HG03565 (cell line): ENCODE data around the gene PIK3R4.

Experiments used
- ATAC-seq: cut with Tn5 transposase; IDR thresholded peaks from one replicate; pipeline ENCODE4 v1.9.1; 2021; ENCODE audit warnings: mild to moderate bottlenecking, moderate library complexity; ENCODE audit not compliant: unreplicated experiment

The PIK3R4 gene

DNA sequence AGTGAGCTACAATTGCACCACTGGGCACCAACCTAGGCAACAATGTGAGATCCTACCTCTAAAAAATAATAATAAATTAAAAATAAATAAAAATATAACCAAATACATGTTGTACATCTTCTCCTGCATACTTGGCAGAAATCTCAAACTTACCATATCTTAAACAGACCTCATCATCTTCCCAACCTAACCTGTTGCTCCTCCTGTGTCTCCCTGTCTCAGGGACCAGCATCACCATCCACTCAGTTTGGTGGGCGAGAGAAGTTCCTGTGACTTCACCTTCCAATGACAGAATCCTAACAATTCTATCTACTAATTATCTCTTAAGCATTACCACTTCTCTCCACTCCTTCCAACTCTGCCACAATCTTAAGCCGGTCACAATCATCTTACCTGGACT is 3.3 kb downstream of the PIK3R4 start:
- ATAC-seq = no peak

DNA sequence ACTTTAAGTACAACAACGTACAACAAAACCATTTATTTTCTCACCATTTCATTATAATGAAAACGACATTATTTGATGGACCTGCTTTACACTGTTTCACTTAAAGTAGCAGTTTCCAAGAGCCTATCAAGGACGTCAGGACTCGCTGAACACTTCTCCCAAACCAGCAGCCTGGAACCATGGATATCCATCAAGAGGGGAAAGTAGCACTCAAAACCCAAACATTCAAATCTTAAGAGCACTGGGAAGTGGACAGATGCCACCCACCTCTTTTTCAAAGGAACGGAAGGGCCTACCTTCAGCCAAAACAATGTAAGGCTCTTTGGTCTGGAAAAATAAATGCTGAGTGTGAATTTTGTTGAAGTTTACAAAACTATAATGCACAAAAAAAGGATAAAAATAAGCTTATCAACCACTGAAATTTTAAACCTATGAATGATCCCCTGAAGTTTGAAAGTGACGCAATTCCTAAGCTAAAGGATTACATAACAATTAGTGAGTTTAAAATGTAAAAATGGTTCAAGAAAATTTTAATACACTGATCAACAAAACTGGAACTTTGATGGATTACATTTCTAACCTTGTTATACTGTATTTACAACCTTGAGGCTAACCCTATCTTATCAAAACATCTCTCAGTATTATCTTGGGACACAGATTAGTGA is 4.6 kb downstream of the PIK3R4 start:
- ATAC-seq = no peak

DNA sequence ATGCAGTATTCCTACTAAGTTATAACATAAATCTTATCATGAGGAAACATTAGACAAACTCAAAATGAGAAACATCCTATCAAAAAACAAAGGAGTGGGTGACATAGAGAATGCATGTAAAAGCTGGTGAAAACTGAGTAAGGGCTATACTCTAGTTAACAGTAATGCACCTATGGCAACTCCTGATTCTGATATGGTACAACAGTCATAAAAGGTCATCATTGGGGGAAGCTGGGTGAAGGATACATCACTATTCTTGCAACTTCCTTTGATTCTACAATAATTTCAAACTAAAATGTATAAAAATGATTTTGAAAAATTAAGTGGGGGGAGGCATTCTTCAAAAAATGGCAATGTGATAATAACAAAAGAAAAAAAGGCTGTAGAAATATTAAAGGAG is 6.8 kb downstream of the PIK3R4 start:
- no peak for ATAC-seq

DNA sequence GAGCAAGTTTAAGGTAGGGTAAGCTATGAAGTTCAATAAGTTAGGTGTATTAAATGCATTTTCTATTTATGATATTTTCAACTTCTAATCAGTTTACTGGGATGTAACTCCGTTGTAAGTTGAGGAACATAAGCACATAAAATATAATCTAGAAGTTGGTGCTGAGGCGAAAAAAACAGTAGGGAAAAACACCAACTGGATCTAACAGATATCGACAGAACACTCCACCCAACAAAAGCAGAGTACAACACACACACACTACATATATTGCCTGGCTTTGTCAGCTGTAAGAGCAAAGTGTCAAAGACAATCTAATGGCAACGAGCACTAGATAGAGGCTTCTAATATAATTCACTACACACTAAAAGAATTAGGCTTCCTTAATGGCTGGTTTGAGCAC is 8.4 kb downstream of the PIK3R4 start:
- ATAC-seq = no peak

DNA sequence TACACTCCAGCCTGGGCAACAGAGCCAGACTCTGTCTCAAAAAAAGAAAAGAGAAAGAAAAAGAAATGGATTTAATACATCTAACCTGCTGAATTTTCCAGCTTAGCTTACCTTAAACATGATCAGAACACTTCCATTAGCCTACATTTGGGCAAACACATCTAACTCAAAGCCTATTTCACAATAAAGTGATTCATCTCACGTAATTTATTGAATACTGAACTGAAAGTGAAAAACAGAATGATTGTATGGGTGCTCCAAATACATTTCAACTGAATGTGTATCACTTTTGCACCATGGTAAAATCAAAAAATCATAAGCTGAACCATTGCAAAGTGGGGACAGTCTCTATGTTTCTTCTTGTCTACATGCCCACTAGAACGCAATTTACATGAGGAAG is 9.0 kb downstream of the PIK3R4 start:
- no peak for ATAC-seq

DNA sequence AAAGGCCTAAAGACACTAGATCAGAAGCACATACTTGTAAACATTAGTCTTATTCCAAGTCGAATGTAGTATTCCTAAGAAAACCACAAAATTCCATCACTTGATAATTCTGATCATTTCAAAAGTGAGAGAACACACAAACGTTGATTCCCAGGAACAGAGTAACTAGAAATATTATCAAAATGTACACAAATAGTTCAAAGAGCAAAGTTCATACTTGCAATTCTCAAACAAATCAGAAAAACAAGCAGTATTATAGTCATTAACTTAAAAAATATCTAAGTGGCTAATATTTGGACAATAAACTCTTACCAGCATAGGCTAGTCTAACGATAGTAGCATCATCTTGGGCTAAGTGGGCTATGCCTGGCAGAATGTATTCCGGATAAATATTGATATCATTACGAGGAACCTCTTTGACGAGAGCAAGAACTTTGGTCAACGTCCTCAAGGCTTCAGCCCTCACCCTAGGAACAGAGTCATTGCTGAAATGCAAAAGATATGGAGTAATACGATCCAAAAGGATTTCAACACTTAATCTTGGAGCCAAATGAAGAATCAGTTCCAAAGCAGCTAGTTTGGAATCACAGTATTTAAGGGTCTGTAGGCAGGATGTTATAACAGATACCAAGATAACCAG is 13.3 kb downstream of the PIK3R4 start:
- no peak for ATAC-seq

DNA sequence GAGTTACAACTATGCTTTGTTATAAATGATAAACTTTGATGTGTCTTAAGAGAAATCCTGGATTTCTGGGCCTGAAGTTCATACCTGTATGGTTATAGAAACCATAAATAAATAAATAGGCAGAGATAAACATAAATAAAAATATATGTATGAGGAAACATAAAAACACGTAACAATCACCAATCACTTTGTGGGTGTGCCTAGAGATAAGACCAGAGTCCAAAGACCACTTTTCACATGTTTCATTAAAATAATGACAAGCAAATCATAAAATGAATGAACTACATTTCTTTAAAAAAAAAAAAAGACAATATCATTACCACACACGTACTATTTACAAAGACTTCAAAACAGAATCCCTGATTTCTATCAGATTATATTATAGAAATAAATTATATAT is 14.1 kb downstream of the PIK3R4 start:
- ATAC-seq = no peak

DNA sequence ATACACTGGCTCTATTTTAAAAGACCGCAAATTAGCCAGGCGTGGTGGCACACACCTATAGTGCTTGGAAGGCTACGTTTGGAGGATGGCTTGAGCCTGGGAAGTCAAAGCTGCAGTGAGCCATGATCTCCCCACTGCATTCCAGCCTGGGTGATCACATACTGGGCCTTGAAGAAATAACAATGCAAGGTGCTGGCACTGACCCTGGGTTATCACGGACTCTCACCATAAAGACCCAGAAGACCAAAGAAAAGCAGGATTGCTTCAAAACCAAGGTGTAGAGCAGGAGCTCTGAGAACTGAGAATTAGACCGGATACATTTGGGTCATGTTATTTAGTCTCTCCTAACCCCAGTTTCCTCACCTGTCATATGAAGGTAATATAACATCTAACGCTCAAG is 14.8 kb downstream of the PIK3R4 start:
- no peak for ATAC-seq

DNA sequence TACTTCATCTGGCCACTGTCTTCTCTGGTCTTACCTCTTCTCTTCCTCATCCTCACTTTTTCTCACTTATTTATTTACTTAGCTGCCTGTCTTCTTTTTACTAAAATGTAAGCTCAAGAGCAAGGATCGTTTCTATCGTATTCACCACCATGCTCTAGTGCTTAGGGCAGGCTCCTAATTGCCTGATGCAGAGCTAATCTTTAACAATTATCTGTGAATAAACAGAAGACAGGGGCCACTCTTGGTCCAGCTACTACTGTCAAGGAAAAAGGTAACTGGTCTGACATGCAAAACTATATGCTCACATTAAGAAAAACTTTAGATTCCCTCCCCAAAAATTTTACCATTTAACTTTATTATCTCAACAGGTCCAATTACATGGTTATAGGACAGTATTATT is 17.5 kb downstream of the PIK3R4 start:
- ATAC-seq = no peak

DNA sequence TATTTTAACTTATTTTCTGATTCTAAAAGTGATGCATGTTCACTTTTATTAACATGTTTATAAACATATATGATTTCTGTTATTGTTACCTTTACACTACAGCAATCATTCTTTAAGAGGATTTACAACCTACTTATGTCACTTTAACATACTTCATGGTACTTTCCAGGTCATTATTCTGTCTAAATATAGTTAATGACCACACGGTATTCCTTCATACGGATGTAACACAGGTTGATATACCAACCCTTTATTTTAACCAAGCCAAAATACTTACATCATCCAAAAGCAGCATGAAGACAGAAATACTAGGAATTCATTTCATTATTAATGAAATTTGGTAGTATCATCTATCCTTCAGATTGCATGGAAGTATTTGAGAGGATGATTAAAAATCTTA is 18.6 kb downstream of the PIK3R4 start:
- no peak for ATAC-seq

DNA sequence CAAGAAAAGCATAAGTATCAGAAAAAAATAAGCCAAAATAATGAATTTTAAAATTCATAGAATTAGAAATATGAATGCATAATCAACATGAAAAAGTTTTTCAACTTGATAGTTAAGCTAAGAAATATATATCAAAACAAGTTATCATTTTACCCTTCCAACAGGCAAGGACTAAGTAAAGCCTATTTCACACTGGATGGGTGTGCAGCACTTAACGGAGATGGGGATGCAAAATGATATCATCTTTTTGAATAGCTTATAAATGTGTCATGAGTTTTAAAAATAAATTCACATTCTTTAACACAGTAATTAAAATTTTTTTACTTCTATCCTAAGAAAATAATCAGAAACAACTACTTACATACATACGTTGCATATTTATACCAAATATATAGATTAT is 20.9 kb downstream of the PIK3R4 start:
- ATAC-seq = no peak

DNA sequence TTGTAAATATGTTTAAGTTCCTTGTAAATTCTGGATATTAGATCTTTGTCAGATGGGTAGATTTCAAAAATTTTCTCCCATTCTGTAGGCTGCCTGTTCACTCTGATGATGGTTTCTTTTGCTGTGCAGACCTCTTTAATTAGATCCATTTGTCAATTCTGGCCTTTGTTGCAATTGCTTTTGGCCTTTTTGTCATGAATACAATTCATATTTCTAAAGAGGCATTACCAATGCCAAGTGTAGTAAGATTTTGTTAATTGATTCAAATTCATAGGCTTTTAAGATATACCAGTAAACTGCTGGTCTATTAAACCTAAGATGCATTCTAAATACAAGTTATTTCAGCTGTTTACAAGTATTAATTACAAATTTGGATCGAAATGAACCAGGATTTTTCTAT is 31.0 kb downstream of the PIK3R4 start:
- ATAC-seq = no peak

DNA sequence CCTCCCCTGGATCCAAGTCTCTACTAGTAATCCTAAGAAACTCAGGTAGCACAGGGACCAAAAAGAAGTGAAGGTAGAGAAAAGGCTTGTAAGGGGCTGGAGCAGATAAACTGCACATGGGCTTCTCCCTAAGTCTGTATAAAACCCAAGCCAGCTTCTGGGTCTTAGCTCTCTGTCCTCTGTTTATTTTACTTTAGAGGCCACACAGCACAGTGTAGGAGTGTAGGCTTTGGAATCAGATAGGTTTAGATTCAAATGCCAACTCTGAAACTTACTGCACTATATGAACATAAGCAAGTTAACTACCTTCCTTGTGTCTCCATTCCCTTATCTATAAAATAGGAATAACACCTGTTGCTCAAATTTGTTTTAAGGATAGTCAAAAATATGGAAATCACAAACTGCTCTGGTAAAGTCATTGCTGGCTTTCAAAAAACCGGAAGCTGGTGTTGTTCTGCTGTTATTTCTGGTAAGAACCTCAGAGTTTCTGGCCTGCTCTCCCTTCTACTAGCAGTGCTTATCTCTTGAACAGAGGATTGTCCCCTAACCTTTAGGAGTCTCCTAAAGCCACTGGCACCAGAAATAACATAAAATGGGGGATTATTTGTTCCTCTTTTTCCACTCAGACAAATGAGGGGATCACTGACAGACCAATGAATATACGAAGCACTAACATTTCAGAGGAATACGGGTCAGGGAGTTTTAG is 33.8 kb downstream of the PIK3R4 start:
- no peak for ATAC-seq

DNA sequence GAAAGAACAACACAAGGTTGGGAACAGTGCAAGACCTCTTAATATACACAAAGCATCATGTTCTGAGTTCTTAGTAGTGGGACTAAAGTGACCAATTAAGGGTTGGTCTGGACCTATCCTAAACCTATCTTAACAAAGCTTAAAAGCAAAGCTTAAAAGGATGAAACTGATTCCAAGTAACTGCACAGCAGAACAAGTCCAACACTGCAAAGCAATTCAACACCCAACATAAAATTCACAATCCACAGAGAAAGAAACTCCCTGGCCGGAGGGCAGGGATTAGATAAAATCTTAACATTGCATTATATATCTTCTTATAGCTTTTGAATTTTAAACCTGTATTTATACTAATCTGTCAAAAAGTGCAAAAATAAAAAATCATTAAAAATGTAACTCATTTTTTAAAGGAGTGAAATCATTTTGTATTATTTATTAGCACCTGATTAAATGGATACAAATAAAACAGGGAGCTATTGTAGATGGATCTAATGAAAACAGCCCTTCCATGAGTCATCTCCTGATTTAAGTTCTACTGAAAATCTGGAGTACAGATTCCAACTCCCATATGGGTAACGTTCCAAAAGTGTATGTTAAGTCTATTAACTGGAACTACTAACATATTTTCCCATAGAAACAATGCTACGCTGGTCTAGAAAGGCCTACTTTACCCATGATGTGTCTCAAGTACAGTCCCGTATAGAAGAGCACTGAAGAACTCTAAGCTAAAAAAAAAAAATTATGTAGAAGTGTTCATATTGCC is 34.9 kb downstream of the PIK3R4 start:
- ATAC-seq = no peak

DNA sequence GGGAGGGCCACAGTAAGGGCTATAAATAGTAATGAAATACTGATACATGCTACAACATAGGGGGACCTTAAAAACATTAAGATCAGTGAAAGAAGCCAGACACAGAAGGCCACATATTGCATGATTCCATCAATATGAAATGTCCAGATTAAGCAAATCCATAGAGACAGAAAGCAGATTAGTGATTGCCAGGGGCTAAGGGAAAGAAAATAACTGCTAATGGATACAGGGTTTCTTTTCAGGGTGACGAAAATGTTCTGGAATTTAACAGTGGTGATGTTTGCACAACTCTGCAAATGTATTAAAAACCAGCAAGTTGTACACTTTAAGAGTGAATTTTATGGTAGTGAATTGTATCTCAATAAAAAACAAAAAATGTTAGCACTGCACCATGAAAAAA is 37.0 kb downstream of the PIK3R4 start:
- ATAC-seq = no peak

DNA sequence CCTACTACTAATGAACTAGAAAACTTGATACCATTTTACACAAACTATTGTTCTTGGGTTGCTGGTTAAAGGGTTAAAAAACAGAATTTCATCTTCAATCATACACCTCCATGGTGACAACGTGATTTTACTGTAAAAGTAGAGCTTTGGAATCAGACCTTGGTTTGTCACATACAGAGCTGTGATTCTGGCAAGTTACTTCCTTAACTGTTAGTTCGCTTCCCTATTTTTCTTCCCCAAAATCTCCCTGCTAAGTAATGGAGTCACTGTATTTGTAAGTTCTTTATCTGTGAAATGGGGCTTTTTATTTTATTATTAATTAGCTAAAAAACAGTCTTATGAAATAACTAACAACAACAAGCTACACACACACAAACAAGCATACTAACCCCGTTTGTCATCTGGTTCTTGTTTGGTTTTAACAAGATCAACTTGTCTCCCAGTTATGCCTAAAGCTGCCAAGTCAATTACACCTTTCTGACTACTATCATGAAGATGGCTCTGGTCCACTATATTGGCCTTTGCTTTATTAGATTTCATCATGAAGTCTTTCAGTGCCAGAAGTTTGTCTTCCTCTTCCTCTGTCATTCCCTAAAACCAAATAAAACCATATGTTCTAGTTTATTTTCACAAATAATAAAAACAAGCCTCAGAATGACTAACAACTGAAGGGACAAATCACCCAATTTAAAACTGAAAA is 38.6 kb downstream of the PIK3R4 start:
- ATAC-seq = no peak

DNA sequence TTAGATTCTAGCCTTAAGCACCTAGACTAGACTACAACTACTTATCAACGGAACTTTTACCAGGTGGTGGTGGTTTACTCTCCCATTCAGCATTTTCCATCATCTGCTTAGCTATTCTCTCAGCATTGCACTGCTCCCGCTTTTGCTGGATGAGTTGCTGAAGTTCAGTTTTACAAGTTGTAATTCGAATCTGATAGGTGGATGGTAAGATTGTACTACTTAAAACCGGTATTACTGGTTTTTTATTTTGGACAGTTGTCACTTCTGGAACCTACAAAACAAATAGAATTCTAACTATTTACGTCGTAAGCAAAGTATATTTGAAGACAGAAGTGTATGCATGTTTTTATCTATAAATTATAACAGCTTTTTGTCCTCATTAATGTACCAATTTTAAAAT is 41.1 kb downstream of the PIK3R4 start:
- no peak for ATAC-seq

DNA sequence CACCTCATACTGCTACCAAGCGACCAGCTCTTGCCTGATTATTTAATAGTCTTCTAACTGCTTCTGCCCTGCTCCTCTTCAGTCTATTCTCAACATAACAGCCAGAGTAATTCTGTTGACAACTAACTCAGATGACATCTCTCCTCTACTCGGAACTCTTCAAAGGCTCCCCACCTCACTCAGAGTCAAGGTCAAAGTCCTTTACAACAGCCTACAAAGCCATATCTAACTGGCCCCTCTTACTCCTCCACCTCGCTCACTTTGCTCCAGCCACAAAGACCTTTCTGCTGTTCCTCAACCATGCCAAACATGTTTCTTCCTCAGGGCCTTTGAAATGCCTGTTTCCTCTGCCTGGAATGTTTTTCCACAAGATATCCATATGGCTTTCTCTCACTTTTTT is 43.6 kb downstream of the PIK3R4 start:
- ATAC-seq = no peak

DNA sequence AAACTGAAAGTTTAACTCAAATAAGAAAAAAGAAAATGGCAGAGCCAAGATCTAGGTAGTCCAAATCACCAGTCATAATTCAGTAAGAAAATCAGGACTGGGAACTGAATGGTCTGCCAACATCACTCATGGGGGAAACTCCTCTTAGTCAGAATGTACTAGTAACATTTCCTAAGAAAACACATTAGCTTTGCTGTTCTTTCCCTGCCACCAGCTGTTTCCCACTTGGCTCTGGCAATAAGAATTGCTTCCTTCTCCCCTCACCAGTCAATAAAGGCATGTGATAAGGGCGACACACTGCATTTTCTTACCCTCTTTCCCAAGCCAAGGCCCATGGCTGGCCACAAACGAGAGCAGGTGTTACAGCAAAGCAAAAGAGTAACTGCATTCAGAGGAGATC is 46.1 kb downstream of the PIK3R4 start:
- no peak for ATAC-seq

DNA sequence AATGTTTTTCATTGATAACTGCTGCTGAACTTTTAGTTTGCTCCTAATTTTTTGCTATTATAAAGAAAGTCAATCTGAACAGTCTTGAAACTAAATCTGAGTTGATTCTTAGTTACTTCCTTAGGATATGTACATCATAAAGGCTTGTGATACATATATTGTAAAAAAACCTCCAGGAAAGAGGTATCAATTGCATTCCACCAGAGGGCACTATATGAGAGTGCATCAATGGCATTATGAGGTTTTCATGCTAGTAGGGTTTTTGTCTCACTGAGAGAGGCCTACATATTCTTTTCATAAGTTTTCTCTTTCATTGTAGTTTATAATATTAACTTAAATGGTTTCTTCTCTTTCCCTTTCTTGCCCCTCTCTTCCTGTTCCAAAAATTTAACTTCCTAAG is 46.9 kb downstream of the PIK3R4 start:
- ATAC-seq = no peak

DNA sequence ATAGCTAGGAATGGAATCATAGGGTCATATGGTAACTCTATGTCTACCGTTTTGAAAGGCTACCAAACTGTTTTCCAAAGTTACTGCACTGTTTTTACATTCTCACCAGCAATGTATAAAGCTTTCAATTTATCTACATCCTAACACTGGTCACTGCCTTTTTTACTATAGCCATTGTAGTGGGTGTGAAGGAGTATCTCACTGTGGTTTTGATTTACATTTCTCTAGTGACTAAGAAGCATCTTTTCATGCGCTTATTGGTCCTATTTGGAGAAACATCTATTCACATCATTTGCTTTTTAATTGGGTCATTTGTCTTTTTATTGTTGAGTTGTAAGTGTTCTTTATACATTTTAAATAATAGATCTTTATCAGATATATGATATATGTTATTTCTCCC is 53.3 kb downstream of the PIK3R4 start:
- no peak for ATAC-seq
